GM18951 (cell line): ENCODE measurements around the gene CFAP69.

ENCODE experiments used
- POLR2A ChIP-seq: IDR thresholded peaks from 4 replicates; pipeline ENCODE4 v1.6.1; 2011; ENCODE audit warnings: mild to moderate bottlenecking; ENCODE audit not compliant: insufficient read length, insufficient read depth; ENCODE audit errors: extremely low read depth
- in situ Hi-C: fragments of 300-500 bp; cut with MboI; formaldehyde crosslinking; loops from one replicate; pipeline ENCODE4 v1.12.0; 2022; ENCODE audit warnings: low sequenced_read_pairs, mixed read lengths, inconsistent platforms; ENCODE audit not compliant: unreplicated experiment

The CFAP69 gene

DNA sequence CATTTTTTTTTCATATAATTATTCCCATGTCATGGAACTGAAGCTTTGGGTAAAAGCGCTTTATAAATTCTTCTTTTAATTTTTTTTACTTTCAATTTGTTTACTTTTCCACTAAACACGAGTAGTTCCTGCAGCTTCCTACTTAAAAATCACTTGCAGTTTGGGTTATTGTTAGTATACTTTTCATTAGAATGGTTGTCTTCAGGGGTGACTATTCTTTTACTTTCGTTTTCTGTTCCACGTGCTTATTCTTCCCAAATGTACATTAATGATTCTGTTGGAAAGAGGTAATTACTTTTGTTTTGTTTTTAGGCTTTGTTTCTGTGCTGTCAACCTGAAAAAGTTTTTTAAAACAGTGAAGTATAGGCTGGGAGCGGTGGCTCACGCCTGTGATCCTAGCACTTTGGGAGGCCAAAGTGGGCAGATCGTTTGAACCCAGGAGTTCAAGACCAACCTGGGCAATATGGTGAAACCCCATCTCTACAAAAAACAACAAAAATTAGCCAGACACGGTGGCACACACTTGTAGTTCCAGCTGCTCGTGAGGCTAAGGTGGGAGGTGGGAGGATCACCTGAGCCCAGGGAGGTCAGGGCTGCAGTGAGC lies 5.2 kb upstream of the CFAP69 start:
- no peak for TF ChIP-seq POLR2A
- in situ Hi-C loops, result loop anchor here (10.0 kb wide), 1 partner anchor 65 kb away; no protein-coding TSS in a partner anchor

GRCh38 chr7:90242369-90243168 lies 2.4 kb upstream of the CFAP69 start:
- in situ Hi-C loops, result loop anchor here (10.0 kb wide), 1 partner anchor 68 kb away; no protein-coding TSS in a partner anchor
- TF ChIP-seq POLR2A, result no peak

DNA sequence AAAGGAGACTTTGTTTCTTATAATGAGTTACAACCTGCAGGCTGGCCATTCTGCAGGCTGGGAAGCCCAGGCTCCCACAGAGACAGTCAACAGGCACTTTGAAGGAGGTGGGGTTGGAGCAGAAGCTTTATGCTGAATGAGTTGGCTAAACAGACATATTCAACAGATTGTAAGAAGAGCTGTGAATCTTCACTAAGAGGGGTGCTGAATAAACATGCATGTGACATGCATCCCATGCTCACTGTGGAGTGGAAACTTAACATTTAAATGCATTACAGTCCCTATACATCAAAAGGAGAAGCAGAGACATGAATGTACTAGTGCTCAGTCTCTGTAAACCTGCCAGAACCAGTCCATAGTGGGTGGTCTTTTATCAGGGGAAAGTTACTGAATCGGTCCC lies 1.4 kb upstream of the CFAP69 start:
- TF ChIP-seq POLR2A, result no peak
- in situ Hi-C loops, result loop anchor here (10.0 kb wide), 1 partner anchor 69 kb away; no protein-coding TSS in a partner anchor

GRCh38 chr7:90244565-90244908 lies 437 bp upstream of the CFAP69 start:
- in situ Hi-C loops, result loop anchor here (10.0 kb wide), 1 partner anchor 70 kb away; no protein-coding TSS in a partner anchor
- no peak for TF ChIP-seq POLR2A

DNA sequence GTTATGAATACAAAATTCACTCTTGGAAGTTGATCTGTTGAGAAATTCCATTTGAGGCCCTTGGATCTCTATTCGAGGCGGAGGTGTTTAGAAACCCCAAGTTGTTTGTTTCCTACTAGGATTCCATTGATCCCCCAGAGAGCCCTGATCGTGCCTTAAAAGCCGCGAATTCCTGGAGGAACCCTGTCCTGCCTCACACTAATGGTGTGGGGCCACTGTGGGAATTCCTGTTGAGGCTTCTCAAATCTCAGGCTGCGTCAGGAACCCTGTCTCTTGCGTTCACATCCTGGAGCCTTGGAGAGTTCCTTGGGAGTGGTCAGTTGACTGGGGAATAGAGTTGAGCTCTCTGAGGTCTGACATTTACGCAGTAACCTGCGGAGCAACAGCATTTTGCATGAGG lies 1.2 kb downstream of the CFAP69 start:
- in situ Hi-C loops, result loop anchor here (10.0 kb wide), 1 partner anchor 71 kb away; no protein-coding TSS in a partner anchor
- no peak for TF ChIP-seq POLR2A

GRCh38 chr7:90248706-90249105 lies 3.7 kb downstream of the CFAP69 start:
- no peak for TF ChIP-seq POLR2A
- in situ Hi-C loops, result loop anchor here (10.0 kb wide), 1 partner anchor 74 kb away; no protein-coding TSS in a partner anchor

GRCh38 chr7:90250601-90251303 lies 5.8 kb downstream of the CFAP69 start:
- no peak for TF ChIP-seq POLR2A
- in situ Hi-C loops, result loop anchor here (25.0 kb wide), 1 partner anchor 162 kb away; the partner anchor contains the start of gene CLDN12

- in situ Hi-C loops, result loop anchor here (25.0 kb wide), 1 partner anchor 161 kb away; the partner anchor contains the start of gene CLDN12
- no peak for TF ChIP-seq POLR2A
Measured at GRCh38 chr7:90251304-90251635, 6.3 kb downstream of the CFAP69 start.

DNA sequence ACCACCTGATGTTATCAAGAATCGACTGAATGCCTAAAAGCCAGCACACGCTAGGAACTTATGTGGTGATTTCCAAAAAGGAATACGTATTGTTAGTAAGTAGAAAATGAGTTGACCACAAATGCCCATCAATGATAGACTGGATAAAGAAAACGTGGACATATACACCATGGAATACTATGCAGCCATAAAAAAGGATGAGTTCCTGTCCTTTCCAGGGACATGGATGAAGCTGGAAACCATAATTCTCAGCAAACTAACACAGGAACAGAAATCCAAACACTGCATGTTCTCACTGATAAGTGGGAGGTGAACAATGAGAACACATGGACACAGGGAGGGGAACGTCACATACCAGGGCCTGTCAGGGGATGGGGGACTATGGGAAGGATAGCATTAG lies 11.0 kb downstream of the CFAP69 start:
- in situ Hi-C loops, result loop anchor here (25.0 kb wide), 1 partner anchor 156 kb away; the partner anchor contains the start of gene CLDN12

GRCh38 chr7:90256778-90257177 lies 11.8 kb downstream of the CFAP69 start:
- in situ Hi-C loops, result loop anchor here (25.0 kb wide), 1 partner anchor 156 kb away; the partner anchor contains the start of gene CLDN12
- no peak for TF ChIP-seq POLR2A

DNA sequence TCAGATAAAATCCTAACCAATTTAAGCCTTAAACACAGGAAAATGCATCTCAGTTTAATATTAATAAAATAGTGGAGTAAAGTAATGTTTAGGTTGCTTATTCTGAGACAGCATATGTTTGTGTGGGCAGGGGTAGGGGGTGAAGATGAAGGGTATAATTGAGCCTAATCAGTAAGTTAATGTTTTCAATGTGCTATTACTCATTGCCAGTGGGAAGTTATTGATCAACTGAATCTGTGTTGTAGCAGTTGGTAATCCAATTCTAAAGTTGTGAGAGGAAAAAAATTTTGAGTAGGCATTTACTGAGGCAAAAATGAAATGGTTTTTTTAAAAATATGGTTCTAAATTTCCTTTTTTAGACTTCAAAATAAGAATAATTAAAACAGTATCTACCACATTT lies 16.5 kb downstream of the CFAP69 start:
- no peak for TF ChIP-seq POLR2A
- in situ Hi-C loops, result loop anchor here (25.0 kb wide), 1 partner anchor 151 kb away; the partner anchor contains the start of gene CLDN12

GRCh38 chr7:90262438-90262837 lies 17.5 kb downstream of the CFAP69 start:
- in situ Hi-C loops, result loop anchor here (25.0 kb wide), 1 partner anchor 150 kb away; the partner anchor contains the start of gene CLDN12

DNA sequence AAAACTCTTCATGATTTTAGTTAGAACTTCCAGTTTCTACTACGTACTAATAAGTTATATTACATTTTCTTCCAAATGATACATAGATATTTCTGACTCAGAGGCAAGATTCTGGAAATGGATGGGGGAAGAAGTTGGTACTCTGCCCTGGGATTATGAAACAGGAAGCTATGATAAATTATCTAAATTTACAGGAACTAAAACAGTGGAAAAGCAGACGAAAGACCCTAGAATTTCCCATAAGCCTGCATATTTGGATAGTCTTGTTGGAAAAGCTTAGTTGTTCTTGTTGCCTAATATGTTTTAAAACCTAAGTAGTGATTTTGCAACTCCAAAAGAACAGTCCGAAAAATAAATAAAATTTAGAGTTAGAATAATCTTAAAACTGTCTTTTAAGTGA lies 21.8 kb downstream of the CFAP69 start:
- in situ Hi-C loops, result loop anchor here (25.0 kb wide), 1 partner anchor 145 kb away; the partner anchor contains the start of gene CLDN12
- TF ChIP-seq POLR2A, result no peak

More at GRCh38 chr7:90262438-90262837, 17.5 kb downstream of the CFAP69 start:
- TF ChIP-seq POLR2A, result no peak
